Measurements from ENCODE around the gene CRYL1. TPM values are rescaled to one million over a fixed set of nuclear protein-coding genes. Genes with fewer than 3 reads are reported as not detected.

CRYL1 gene
- total RNA-seq, 1 experiment from 2014 or later = 5.9 TPM

GRCh38 chr13:20363172-20363571 is 162.5 kb downstream of the CRYL1 start:
- Histone ChIP-seq H3K4me1 (ENCODE audit: insufficient read depth, low read length, poor library complexity, severe bottlenecking) (no peaks in the 10 kb centered on the region), H3K27ac (ENCODE audit: low read depth, low read length, poor library complexity, severe bottlenecking) (no peak overlapping the region), H3K9me3 (ENCODE audit: low read depth, low read length, poor library complexity, severe bottlenecking) (no peaks in the 10 kb centered on the region), H3K4me3 (ENCODE audit: low read depth, low read length, poor library complexity, severe bottlenecking) (no peak overlapping the region), H3K27me3 (replicated peaks; ENCODE audit: insufficient read depth, low read depth, low read length, poor library complexity) (no peaks in the 10 kb centered on the region), H3K36me3 (ENCODE audit: insufficient read depth, low read length, poor library complexity, severe bottlenecking) (no peaks in the 10 kb centered on the region)
- CTCF ChIA-PET = no interaction called here
- no TSS peak for BruUV-seq (replicated peaks)
- no peak for DNase-seq (ENCODE audit: low spot score)
- intact Hi-C loops (cut with micrococcal nuclease; ENCODE audit: unreplicated experiment) = no loop called here
- POLR2A ChIA-PET (ENCODE audit: low non-redundant PET) = no interaction called here
- TF ChIP-seq EZH2 (IDR thresholded peaks at IDR 0.05; ENCODE audit: borderline replicate concordance, low read depth, low read length, poor library complexity, severe bottlenecking) (no peak), CTCF (conservative IDR thresholded peaks at IDR 0.05; ENCODE audit: low read depth, low read length) (no peak)

- no peak for DNase-seq (ENCODE audit: low spot score)
- Histone ChIP-seq H3K4me1 (ENCODE audit: insufficient read depth, low read length, poor library complexity, severe bottlenecking) (no peaks in the 10 kb centered on the region), H3K4me3 (ENCODE audit: low read depth, low read length, poor library complexity, severe bottlenecking) (no peak overlapping the region), H3K27me3 (replicated peaks; ENCODE audit: insufficient read depth, low read depth, low read length, poor library complexity) (no peaks in the 10 kb centered on the region), H3K36me3 (ENCODE audit: insufficient read depth, low read length, poor library complexity, severe bottlenecking) (no peaks in the 10 kb centered on the region), H3K27ac (ENCODE audit: low read depth, low read length, poor library complexity, severe bottlenecking) (no peak overlapping the region), H3K9me3 (ENCODE audit: low read depth, low read length, poor library complexity, severe bottlenecking) (no peaks in the 10 kb centered on the region)
- BruUV-seq (replicated peaks) = no TSS peak
- no peak for TF ChIP-seq CTCF (conservative IDR thresholded peaks at IDR 0.05; ENCODE audit: low read depth, low read length)
- TF ChIP-seq EZH2 (IDR thresholded peaks at IDR 0.05; ENCODE audit: borderline replicate concordance, low read depth, low read length, poor library complexity, severe bottlenecking) = no peak
- intact Hi-C loops (cut with micrococcal nuclease; ENCODE audit: unreplicated experiment) = no loop called here
- ChIA-PET CTCF (no interaction called here), POLR2A (ENCODE audit: low non-redundant PET) (no interaction called here)
These were observed 163.1 kb downstream of the CRYL1 start for GRCh38 chr13:20362484-20363041.

- TF ChIP-seq CTCF (conservative IDR thresholded peaks at IDR 0.05; ENCODE audit: low read depth, low read length) (no peak), EZH2 (IDR thresholded peaks at IDR 0.05; ENCODE audit: borderline replicate concordance, low read depth, low read length, poor library complexity, severe bottlenecking) (no peak)
- H3K27me3 ChIP-seq (replicated peaks; ENCODE audit: insufficient read depth, low read depth, low read length, poor library complexity) = no peaks in the 10 kb centered on the region
- H3K4me1 ChIP-seq (ENCODE audit: insufficient read depth, low read length, poor library complexity, severe bottlenecking) = no peaks in the 10 kb centered on the region
- no peak overlapping the region for H3K4me3 ChIP-seq (ENCODE audit: low read depth, low read length, poor library complexity, severe bottlenecking)
- H3K27ac ChIP-seq (ENCODE audit: low read depth, low read length, poor library complexity, severe bottlenecking) = no peak overlapping the region
- H3K36me3 ChIP-seq (ENCODE audit: insufficient read depth, low read length, poor library complexity, severe bottlenecking) = no peaks in the 10 kb centered on the region
- DNase-seq (ENCODE audit: low spot score) = no peak
- BruUV-seq (replicated peaks) = no TSS peak
- POLR2A ChIA-PET (ENCODE audit: low non-redundant PET) = no interaction called here
- intact Hi-C loops (cut with micrococcal nuclease; ENCODE audit: unreplicated experiment) = no loop called here
- CTCF ChIA-PET = no interaction called here
- no peaks in the 10 kb centered on the region for H3K9me3 ChIP-seq (ENCODE audit: low read depth, low read length, poor library complexity, severe bottlenecking)
These were observed 164.7 kb downstream of the CRYL1 start for GRCh38 chr13:20360835-20361412.

All from A673 (cell line).